Psoas muscle (tissue), 8 donors: ENCODE data around the gene DPP4. TPM values are rescaled to one million over a fixed set of nuclear protein-coding genes. Genes with fewer than 3 reads are reported as not detected.

Source experiments
- ATAC-seq, 4 donors: fragments of 200-7000 bp; cut with Tn5 transposase; one replicate each; pipeline ENCODE4 v1.9.1; 2020; ENCODE audit warnings: moderate library complexity in 3 of 4, mild to moderate bottlenecking in 2 of 4
- DNase-seq, 2 donors: peaks; one replicate each; pipeline ENCODE4 v3.0.0-alpha.2; 2020
- H3K27ac ChIP-seq: fragments of 200-600 bp; one replicate; pipeline ENCODE4 v1.8.0; 2022
- H3K27me3 ChIP-seq, 3 donors: fragments of 200-600 bp in 1 of 3; one replicate each; pipeline versions ENCODE4 v1.6.1 to v1.8.0; 2013 to 2022; ENCODE audit warnings: low read length in 2 of 3, mild to moderate bottlenecking in 2 of 3, moderate library complexity in 1 of 3; ENCODE audit not compliant: insufficient read depth in 3 of 3
- H3K36me3 ChIP-seq, 2 donors: fragments of 200-600 bp in 1 of 2; one replicate each; pipeline versions ENCODE4 v1.6.1 to v1.8.0; 2013 to 2022; ENCODE audit warnings: low read depth in 1 of 2, mild to moderate bottlenecking in 1 of 2, moderate library complexity in 1 of 2; ENCODE audit not compliant: insufficient read depth in 1 of 2
- H3K4me1 ChIP-seq: fragments of 200-600 bp; one replicate; pipeline ENCODE4 v1.8.0; 2022
- H3K4me3 ChIP-seq: fragments of 200-600 bp; one replicate; pipeline ENCODE4 v1.8.0; 2022; ENCODE audit warnings: mild to moderate bottlenecking
- H3K9me3 ChIP-seq: fragments of 200-600 bp; one replicate; pipeline ENCODE4 v1.8.0; 2022
- CTCF ChIP-seq: fragments of 200-600 bp; IDR thresholded peaks from one replicate; pipeline ENCODE4 v1.8.0; 2022; ENCODE audit warnings: antibody characterized with exemption
- WGBS, 3 donors: extraction: QIAGEN DNeasy Blood & Tissue Kit; methylation state at CpG; one replicate each; pipeline versions ENCODE4 v1.1.6 to v1.1.7; 2013; 5-methylcytosine and 5-hydroxymethylcytosine counted together
- intact Hi-C, 2 donors: fragments of 100-400 bp; cut with DNase I; formaldehyde crosslinking; loops; one replicate each; pipeline versions ENCODE4 v1.11.0 to v1.14.2; 2022
- polyA plus RNA-seq, 3 donors: library from polyadenylated mRNA; stranded (reverse); fragments of 200-250 nt; gene quantifications; one replicate each; pipeline ENCODE4 v1.2.3, GENCODE V29; 2013
- total RNA-seq, 4 donors: library from RNA; stranded (reverse); fragmentation: NEBNext Ultra II Directional in 2 of 4; extraction: Animal tissue kit (Norgen Biotek cat#: 25700) in 2 of 4; gene quantifications; one replicate each; pipeline versions ENCODE4 v1.2.1 to v1.2.4, GENCODE V29; 2021 to 2023
- donor health status: healthy with polysubstance abuse.
- donor health status: DM: no; HTN: no; CAD: no; lungs with moderate emphysema.
- donor health status: Bipolar disorder and iron deficiency.
- donor health status: healthy.
- donor health status: DM: yes; HTN: yes; CAD: no.
- donor health status: DM: no; HTN: no; CAD: no.
- donor health status: DM: no; HTN: no; CAD: no.
- donor health status: DM: yes; HTN: yes; CAD: no.

DPP4 gene
- total and polyA plus RNA-seq, 7 donors = 0.25 to 3.1 (median 0.80) TPM

DNA sequence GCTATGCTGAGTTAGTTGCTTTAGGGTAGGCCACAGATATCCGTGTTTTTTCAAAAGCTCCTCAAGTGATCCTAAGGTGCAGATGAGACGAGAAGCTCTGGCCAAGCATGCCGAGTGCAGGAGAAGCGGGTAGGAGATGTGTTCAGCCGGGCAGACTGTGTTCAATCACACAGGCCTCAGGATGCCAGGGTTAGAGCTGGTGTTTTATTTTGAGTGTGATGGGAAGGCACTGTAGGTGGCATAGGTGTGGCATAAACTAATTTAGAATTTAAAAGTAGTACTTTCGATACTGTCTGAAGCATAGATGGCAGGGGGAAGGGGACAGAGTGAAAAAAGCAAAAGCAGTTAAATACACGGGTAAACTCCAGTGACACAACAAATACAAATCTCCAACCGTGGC lies 30.9 kb downstream of the DPP4 start:
- ATAC-seq = no peak
- WGBS, 3 donors = 87 to 90% (median 89%) methylated on average over 8 of the region's 8 CpGs
- H3K27me3 ChIP-seq = no peaks in the 10 kb centered on the region
- H3K4me1 ChIP-seq = no peaks in the 10 kb centered on the region
- no peak overlapping the region for H3K4me3 ChIP-seq
- H3K36me3 ChIP-seq = no peaks in the 10 kb centered on the region
- no peak for TF ChIP-seq CTCF
- H3K27ac ChIP-seq = no peak overlapping the region
- DNase-seq = no peak
- intact Hi-C loops = no loop called here
- no peaks in the 10 kb centered on the region for H3K9me3 ChIP-seq

GRCh38 chr2:162041485-162041884 lies 32.5 kb downstream of the DPP4 start:
- intact Hi-C loops = no loop called here
- 37 to 56% (median 51%) methylated on average over 1 of the region's 1 CpG for WGBS, 3 donors
- no peak for ATAC-seq

DNA sequence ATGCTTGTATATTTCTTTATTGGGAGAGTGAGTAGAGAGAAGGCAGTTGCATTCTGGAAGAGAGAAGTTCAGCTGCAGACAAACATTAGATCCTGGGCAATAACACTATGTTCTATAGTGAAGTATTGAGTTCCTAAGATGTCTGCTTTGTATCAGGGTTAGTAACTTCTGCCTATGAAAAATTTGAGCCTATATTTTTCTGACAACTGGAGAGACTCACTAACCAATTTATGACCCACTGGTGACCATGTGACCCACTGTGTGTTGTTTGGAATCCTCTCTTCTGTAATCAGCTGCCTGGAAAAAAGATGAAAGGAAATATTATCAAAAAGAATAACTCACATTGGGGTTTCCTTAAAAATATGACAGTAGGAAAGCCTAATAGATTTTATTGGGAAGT lies 35.3 kb downstream of the DPP4 start:
- ATAC-seq (no peak), DNase-seq (no peak)
- Histone ChIP-seq H3K27me3 (no peaks in the 10 kb centered on the region), H3K36me3 (no peaks in the 10 kb centered on the region), H3K4me3 (no peak overlapping the region), H3K4me1 (no peaks in the 10 kb centered on the region), H3K27ac (no peak overlapping the region), H3K9me3 (no peaks in the 10 kb centered on the region)
- no peak for TF ChIP-seq CTCF
- intact Hi-C loops = no loop called here

More at GRCh38 chr2:162041485-162041884, 32.5 kb downstream of the DPP4 start:
- no peaks in the 10 kb centered on the region for H3K4me1 ChIP-seq
- no peak for DNase-seq
- H3K27ac ChIP-seq = no peak overlapping the region
- H3K36me3 ChIP-seq = no peaks in the 10 kb centered on the region
- no peak for TF ChIP-seq CTCF
- H3K4me3 ChIP-seq = no peak overlapping the region
- H3K9me3 ChIP-seq = no peaks in the 10 kb centered on the region
- H3K27me3 ChIP-seq = no peaks in the 10 kb centered on the region

GRCh38 chr2:162037886-162038285 lies 36.1 kb downstream of the DPP4 start:
- ATAC-seq (no peak), DNase-seq (no peak)
- Histone ChIP-seq H3K36me3 (no peaks in the 10 kb centered on the region), H3K27ac (no peak overlapping the region), H3K9me3 (no peaks in the 10 kb centered on the region), H3K27me3 (no peaks in the 10 kb centered on the region), H3K4me1 (no peaks in the 10 kb centered on the region), H3K4me3 (no peak overlapping the region)
- WGBS, 3 donors = 78 to 84% (median 83%) methylated on average over 1 of the region's 1 CpG
- intact Hi-C loops = no loop called here
- TF ChIP-seq CTCF = no peak

GRCh38 chr2:162037028-162037795 lies 36.8 kb downstream of the DPP4 start:
- Histone ChIP-seq H3K27me3 (no peaks in the 10 kb centered on the region), H3K4me3 (no peak overlapping the region), H3K9me3 (no peaks in the 10 kb centered on the region), H3K4me1 (no peaks in the 10 kb centered on the region), H3K36me3 (no peaks in the 10 kb centered on the region), H3K27ac (no peak overlapping the region)
- intact Hi-C loops = no loop called here
- WGBS, 3 donors = 34 to 52% (median 48%) methylated on average over 3 of the region's 3 CpGs
- no peak for TF ChIP-seq CTCF
- DNase-seq (no peak), ATAC-seq (no peak)
